ENCODE data around the gene RAMACL. TPM values are rescaled to one million over a fixed set of nuclear protein-coding genes. Genes with fewer than 3 reads are reported as not detected.

RAMACL gene
- total RNA-seq, 2 donors from 2014 or later, result 0.81 to 1.1 TPM

DNA sequence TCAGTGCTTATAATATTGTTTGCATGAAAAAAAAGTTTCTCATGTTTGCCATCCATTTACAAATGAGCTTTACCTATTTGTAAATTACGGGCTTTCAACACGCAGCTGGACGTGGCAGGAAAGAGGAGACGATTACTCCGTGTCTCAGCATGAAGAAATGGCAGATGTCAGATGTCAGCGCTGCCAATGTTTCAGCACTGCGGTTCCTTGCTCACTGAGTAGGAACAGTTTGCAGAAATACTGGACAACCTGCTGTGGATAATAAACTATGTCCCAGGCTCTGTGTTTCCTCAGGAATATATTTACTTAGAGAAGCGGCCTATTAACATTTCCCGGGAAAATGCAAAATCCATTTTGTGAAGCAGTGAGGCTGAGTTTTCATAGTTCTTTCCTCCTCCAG lies 22.7 kb downstream of the RAMACL start:
- DNase-seq (no peak), ATAC-seq (no peak)
- intact Hi-C loops (cut with DNase I, micrococcal nuclease), result no loop called here

DNA sequence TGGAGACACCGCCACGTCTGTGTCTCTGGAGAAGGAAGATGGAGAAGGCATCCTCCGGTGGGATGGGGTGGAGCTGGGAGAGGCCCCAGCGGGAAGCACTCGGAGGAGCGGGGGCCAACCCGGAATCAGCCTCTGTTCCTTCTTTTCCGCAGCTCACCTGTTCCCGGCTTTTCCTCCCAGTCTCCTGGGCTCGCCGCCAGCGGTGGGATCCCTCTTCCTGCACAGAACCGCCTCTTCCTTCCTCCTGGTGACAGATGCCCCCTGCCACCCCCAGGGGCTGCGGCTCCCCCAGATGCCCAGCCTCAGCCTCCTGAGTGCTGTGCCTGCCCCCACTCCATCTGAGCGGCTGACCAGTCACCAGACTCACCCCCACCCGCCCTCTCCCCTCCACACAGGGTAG lies 23.3 kb downstream of the RAMACL start:
- ATAC-seq (no peak), DNase-seq (no peak)
- intact Hi-C loops (cut with DNase I, micrococcal nuclease), result no loop called here

GRCh38 chr6:166562726-166563125 lies 23.8 kb downstream of the RAMACL start:
- DNase-seq, result no peak
- no peak for ATAC-seq
- intact Hi-C loops (cut with DNase I, micrococcal nuclease), result no loop called here

DNA sequence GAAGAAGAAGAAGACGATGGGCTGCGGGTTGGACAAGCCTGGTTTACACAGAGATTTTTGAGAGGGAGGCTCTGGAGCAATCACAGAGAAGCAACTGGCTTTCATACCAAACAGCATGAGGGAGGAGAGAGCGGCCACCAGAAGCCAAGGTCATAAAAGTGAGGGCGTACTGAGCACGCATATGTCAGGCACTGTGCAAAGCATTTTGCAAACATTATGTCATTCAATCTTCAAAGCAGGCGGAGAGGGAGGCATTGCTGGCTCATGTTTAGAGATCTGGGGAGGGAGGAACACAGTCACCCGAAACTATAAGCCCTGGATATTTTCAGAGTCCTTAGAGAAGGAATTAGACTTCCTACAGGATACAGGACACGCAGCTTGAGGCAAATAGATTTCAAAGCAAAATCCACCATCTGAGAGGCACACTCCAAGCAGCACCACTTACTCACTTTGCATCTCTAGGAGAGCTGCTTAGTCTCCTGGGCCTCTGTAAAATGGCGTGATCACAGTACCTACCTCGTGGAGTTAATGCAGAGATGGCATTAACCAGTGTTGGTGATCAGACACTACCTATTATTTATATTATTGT lies 24.6 kb downstream of the RAMACL start:
- no peak for DNase-seq
- intact Hi-C loops (cut with DNase I, micrococcal nuclease), result no loop called here
- ATAC-seq, result peak; percentile 23

DNA sequence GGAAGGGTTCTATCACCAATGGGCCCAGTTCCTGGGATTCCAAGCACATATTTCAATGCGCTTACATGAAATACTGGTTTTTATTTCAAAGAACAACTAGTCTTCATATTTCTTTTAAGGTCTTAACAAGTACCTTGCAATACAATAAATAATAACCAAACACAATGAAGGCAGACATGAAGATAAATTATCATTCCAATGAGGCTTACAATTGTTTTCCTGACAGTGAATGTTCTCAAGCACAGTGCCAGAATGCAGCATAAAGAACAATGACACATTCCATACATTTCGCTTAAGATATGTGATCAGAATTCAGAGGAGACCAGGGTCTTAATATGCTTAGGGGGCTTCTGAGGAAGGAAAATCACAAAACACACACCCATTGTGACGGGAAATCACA lies 26.3 kb downstream of the RAMACL start:
- DNase-seq, result no peak
- intact Hi-C loops (cut with DNase I, micrococcal nuclease), result no loop called here
- no peak for ATAC-seq

GRCh38 chr6:166559662-166560061 lies 26.8 kb downstream of the RAMACL start:
- DNase-seq (no peak), ATAC-seq (no peak)
- intact Hi-C loops (cut with DNase I, micrococcal nuclease), result no loop called here

DNA sequence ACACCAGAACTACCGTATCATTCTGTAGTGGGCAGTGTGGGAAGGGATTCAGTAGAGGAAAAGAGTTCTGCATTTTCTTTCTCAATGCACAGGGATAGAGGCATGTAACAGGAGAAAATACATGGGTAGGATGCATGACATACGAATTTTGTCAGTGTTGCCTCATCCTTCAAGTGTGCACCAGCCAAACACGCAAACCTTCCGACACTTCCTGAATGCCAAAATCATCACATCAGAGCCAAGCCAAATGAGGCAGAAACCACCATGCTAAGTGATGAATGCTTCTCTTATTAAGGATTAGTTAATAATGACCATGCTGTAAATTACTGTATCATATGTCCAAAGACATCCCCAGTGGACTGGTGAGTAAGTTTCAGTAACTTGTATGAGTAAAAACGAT lies 27.3 kb downstream of the RAMACL start:
- ATAC-seq, result no peak
- no peak for DNase-seq
- intact Hi-C loops (cut with DNase I, micrococcal nuclease), result no loop called here

DNA sequence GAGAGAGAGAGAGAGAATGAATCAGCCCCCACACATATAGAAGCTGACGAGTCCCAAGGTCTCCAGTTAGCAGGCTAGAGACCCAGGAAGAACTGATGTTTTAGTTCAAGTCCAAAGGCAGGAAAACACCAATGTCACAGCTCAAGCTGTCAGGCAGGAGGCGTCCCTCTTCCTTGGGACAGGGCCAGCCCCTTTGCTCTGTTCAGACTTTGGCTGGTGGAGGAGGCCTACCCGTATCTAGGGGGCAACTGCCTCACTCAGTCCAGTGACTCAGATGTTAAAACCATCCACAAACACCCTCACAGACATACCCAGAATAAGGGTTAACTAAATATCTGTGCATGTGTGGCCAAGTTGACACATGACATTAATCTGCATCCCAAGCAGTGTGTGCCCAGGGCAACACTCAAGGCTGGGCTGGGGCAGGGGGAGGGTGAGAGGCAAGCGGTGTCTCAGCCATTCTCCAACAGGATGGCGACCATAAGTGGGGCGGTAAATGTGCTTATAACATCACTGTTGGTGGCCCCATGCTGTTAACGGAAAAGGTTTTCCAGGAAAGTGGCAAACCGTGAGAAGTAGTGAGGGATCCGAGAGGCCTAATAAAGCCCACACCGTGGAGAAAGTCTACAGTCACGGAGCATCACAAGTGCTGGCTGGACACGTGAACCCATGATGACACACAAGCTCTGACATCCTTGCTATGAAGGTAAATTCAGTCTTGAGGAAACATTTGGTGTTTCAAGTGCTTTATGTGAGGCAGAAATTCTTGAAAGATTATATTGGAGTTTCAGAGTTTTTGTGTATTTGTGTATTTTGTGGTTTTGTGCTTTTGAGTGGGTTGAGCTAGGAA lies 28.1 kb downstream of the RAMACL start:
- intact Hi-C loops (cut with DNase I, micrococcal nuclease), result no loop called here
- ATAC-seq (no peak), DNase-seq (no peak)

- peak; percentile 60 to 90 for DNase-seq
- intact Hi-C loops (cut with DNase I, micrococcal nuclease), result no loop called here
- peak; percentile 96 for ATAC-seq
These were observed 29.6 kb downstream of the RAMACL start for GRCh38 chr6:166556863-166557322.

DNA sequence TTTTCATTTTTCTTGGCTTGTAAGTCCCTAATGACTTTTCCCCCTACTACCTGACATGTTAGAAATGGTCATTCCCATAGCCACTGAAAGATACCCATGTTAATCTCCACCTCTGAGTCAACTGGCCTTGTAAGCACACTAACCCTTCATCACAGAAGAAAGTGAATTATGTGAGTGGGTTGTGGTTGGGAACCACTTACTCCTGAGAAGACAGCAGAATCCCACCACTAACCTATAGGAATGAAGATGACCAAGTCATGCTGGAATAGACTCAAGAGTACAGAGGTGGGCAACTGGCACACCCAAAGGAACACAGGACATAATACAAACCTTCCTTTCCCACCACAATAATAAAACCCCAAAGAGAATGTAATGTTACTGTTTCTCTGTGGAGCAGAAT lies 30.1 kb downstream of the RAMACL start:
- DNase-seq, result no peak
- intact Hi-C loops (cut with DNase I, micrococcal nuclease), result no loop called here

GRCh38 chr6:166555086-166555485 lies 31.4 kb downstream of the RAMACL start:
- intact Hi-C loops (cut with DNase I, micrococcal nuclease), result no loop called here
- DNase-seq, result no peak

More for the DNA sequence above, 30.1 kb downstream of the RAMACL start:
- ATAC-seq, result no peak

GRCh38 chr6:166554316-166554715 lies 32.2 kb downstream of the RAMACL start:
- intact Hi-C loops (cut with DNase I, micrococcal nuclease), result no loop called here
- ATAC-seq, result no peak
- no peak for DNase-seq

More at GRCh38 chr6:166555086-166555485, 31.4 kb downstream of the RAMACL start:
- no peak for ATAC-seq

DNA sequence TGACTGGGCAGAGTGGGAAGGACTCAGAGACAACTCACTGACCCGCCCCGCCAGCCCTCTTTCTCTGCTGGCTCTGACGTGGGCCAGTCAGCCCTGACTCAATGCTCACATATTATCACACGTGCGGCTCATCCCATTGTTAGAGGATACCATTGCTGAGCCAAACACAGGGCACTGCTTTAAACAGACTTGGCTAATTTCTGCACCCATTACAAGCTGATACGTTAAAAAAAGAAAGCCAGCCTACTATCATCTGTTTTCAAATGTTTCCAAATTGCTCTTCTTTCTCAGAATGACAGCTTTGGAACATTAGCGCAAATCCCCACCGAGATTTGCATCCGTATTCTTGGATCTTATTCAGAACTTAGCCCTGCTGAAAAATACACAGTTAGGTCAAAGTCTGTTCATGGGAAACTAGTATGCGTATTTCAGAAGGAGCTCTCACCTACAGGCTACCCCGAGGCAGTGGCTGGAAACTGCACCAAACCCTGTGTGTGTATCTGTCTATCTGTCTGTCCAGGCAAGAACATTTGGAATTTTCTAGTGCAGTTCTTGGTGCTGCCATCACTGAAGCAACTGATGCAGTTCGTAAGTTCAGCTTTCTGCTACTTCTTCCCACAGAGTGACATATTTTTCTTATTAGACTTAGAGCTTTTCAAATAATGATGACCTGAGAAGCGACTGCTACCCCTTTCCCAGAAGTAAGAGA lies 32.8 kb downstream of the RAMACL start:
- ATAC-seq, result no peak
- no peak for DNase-seq
- intact Hi-C loops (cut with DNase I, micrococcal nuclease), result no loop called here

DNA sequence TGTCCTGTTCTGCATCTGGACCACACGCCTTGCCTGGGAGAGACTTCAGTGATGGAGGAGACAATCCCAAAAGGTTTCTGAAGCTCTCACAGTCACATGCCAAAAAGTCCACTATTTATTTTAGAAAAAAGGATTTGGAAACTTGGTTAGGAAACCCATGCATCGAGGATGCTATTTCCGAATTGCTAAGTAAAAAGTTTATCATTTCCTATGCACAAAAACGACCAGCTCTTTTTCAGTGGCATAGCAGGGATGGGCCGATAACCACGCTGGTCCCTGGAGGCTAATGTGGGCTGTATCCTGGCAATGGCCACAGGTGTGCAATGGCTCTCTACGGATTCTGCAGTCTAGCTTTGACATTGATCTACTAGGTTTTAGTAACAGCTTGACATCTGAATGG lies 33.9 kb downstream of the RAMACL start:
- DNase-seq (no peak), ATAC-seq (no peak)
- intact Hi-C loops (cut with DNase I, micrococcal nuclease), result no loop called here

DNA sequence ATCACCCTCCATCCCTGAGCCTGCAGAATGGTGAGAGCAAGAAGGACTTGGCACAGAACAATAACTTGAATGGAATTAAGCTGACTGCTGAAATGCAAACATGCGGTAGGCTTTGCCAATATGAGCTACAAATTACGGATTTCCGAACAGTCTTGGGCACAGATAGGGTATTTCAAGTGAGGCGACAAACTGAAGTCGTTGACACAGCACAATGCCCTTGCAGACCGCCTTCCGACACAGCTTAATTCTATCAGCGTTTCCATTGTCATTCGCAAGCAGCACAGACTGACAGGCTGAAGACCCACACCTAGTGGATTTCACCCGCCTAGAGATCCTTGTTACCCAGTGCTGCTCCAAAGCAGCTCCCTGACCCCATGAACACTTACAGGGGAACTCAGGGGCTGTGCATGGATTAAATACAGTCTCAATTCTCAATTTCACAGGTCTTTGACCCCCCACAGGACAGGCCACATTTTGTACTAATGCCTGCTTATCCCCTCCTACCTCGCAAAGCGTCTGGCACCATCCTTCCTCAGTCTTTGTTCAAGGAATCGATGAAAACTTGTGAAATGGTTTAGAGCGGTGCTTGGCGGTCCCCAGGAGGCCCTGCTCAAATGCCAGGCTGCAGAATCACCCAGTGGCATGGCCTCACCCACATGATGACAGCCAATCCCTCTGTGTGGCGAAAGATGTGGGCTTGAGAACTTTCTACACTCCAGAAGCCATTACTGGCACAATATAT lies 34.6 kb downstream of the RAMACL start:
- ATAC-seq, result no peak
- intact Hi-C loops (cut with DNase I, micrococcal nuclease), result no loop called here
- no peak for DNase-seq

DNA sequence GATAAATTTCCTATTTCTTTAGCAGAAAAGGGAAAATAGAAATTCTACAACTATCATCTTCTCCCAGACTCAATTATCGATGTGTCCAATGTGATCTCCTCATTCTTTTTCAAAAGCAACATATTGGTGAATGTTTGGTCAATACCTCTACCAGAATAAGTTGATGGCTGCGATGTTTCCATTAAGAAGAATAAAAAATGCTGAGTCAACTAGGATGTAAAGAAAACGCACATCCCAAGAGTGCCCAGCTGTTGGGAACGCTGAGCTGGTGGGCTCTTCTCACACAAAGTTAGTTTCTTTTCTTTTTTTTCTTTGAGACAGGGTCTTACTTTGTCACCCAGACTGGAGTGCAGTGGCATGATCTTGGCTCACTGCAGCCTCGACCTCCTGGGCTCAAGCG lies 39.8 kb downstream of the RAMACL start:
- ATAC-seq (no peak), DNase-seq (no peak)
- intact Hi-C loops (cut with DNase I, micrococcal nuclease), result no loop called here

- intact Hi-C loops (cut with DNase I, micrococcal nuclease), result no loop called here
- no peak for DNase-seq
- ATAC-seq, result no peak
These were observed 41.1 kb downstream of the RAMACL start for GRCh38 chr6:166545156-166546034.

- DNase-seq (no peak), ATAC-seq (no peak)
- intact Hi-C loops (cut with DNase I, micrococcal nuclease), result no loop called here
These were observed 42.2 kb downstream of the RAMACL start for GRCh38 chr6:166544296-166544605.

All from left colon (tissue), 2 donors.